ENCODE measurements around the gene AMELY.

DNA sequence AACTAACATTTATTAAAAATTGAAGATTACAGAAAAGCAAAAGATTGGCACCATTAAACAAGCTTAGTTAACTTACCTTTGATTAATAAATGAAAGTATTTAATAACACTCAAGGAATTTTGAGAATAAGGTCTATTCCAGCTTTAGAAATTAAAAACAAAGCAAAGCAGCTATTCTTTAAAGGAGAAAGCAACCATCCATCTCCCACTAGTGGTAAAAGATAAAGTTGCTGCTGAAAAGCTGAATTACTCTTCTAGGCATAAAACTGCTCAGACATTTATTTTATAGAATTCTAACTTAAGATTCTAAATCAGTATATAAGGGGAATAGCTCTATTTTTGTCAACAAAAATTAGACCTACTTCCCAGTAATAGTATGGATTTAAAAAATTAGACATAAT, 36.1 kb upstream of the AMELY start:
- TF ChIP-seq, protein P1, sequence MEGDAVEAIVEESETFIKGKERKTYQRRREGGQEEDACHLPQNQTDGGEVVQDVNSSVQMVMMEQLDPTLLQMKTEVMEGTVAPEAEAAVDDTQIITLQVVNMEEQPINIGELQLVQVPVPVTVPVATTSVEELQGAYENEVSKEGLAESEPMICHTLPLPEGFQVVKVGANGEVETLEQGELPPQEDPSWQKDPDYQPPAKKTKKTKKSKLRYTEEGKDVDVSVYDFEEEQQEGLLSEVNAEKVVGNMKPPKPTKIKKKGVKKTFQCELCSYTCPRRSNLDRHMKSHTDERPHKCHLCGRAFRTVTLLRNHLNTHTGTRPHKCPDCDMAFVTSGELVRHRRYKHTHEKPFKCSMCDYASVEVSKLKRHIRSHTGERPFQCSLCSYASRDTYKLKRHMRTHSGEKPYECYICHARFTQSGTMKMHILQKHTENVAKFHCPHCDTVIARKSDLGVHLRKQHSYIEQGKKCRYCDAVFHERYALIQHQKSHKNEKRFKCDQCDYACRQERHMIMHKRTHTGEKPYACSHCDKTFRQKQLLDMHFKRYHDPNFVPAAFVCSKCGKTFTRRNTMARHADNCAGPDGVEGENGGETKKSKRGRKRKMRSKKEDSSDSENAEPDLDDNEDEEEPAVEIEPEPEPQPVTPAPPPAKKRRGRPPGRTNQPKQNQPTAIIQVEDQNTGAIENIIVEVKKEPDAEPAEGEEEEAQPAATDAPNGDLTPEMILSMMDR (IDR thresholded peaks at IDR 0.05 in 8 of 11, conservative IDR thresholded peaks at IDR 0.05 in 3 of 11): no peak
- no peak for TF ChIP-seq POLR2AphosphoS5 (IDR thresholded peaks at IDR 0.05)

All from spleen (tissue), 7 donors.